GM21447 (cell line): ENCODE data around the gene ZNF529.
A peak's percentile ranks its signal among the peaks of the same experiment; 100 is the strongest.
"Not testable (repeated sequence)": the region's sequence is repeated elsewhere in the genome, so short reads cannot be mapped to it uniquely, and the experiment has no call there.

ENCODE experiments used
- ATAC-seq: cut with Tn5 transposase; IDR thresholded peaks from one replicate; pipeline ENCODE4 v1.9.1; 2021; ENCODE audit not compliant: unreplicated experiment

Gene ZNF529

GRCh38 chr19:36573020-36573894, at the start of gene ZNF529:
ZNF529 (minus strand) TSS chr19:36573292; CDS start chr19:36572346, 946 bp downstream.
- ATAC-seq, result peak; percentile 89

DNA sequence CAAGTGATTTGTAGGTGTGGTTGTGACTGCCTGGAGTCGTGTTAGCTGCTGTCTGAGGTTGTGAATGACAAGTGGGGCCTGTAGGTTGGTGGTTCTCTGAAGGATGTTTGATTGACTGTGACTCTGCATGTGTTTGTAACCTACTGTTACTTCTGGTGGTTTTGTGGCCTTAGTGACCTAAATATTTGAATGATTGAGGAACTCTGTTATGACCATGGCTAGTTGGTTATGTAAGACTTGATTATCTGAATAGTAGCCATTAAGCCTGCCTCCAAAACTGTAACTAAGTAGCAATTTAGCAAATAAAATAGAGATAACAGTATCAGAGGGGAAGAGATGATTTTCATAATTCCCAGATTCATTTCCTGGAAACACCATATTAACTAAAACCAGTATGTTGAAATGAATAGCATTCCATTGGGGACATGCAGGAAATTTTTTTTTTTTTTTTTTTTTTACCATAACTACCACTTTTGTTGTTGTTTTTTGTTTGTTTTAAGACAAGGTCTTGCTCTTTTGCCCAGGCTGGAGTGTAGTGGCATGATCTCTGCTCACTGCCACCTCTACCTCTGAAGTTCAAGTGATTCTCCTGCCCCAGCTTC, 32.9 kb upstream of the ZNF529 start:
- ATAC-seq, result no peak

GRCh38 chr19:36605101-36605876, 32.2 kb upstream of the ZNF529 start, which contains the start of gene ZNF382:
ZNF382 (plus strand) TSS chr19:36605313; CDS start chr19:36609915, 4,602 bp downstream.
- peak; percentile 63 for ATAC-seq

GRCh38 chr19:36604656-36605100, 31.6 kb upstream of the ZNF529 start:
- ATAC-seq, result peak; percentile 58

DNA sequence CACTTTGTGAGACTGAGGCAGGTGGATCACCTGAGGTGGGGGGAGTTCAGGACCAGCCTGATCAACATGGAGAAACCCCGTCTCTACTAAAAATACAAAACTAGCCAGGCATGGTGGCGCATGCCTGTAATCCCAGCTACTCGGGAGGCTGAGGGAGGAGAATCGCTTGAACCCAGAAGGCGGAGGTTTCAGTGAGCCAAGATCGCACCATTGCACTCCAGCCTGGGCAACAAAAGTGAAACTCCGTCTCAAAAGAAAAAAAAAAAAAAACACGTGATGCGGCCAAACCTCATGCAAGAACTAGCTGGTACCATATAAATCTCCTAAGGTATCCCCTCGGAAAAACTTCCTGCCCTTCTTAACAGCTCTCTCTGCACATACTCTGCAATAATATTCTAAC, 29.6 kb upstream of the ZNF529 start:
- not testable (repeated sequence) for ATAC-seq

- ATAC-seq, result no peak
Observed at GRCh38 chr19:36579255-36579654, 6.2 kb upstream of the ZNF529 start.

DNA sequence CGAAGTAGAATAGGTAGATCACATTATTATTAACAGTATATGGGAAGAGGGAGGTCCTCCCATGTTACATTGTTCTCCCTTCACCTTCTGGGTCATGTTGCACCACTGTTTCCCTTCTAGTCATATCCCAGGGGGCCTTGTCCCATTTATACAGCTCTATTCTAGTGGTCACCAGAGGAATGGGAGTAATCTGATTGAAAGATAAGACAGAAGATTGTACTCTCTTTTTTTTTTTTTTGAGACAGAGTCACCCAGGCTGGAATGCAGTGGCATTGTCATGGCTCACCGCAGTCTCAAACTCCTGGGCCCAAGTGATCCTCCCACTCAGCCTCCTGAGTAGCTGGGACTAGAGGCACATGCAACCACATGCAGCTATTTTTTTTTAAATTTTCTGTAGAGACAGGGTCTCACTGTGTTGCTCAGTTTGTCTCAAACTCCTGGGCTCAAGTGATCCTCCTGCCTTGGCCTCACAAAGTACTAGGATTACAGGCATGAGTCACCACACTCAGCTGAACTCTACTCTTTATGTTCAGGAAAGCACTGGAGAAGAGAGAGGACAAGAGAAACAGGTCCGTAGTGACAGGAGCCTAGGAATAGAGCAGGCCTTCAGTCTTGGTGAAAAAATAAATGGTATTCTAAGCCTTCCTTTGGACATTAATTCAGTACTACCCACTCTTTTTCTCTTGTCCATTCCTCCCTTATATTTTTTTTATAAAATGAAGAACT, 4.3 kb upstream of the ZNF529 start:
- ATAC-seq, result no peak

DNA sequence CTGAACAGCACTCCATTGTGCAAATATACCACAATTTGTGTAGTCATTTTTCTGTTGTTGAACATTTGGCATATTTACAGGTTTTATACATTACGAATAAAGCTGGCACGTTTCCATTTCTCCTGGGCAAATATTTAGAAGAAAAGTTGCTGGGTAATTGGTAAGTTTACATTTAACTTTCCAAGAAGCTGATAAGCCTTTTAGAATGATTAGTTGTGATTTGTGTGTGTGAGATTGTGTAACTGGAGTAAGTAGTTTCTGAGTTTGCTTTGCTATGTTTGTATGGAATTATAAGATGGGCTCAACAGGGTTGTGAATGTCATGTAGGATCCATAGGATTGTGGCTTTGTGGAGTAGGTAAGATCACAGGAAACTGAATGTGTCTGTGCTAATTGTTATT, 1.6 kb upstream of the ZNF529 start:
- ATAC-seq, result no peak

- ATAC-seq, result no peak
Observed at GRCh38 chr19:36573895-36574720, 1.0 kb upstream of the ZNF529 start.

DNA sequence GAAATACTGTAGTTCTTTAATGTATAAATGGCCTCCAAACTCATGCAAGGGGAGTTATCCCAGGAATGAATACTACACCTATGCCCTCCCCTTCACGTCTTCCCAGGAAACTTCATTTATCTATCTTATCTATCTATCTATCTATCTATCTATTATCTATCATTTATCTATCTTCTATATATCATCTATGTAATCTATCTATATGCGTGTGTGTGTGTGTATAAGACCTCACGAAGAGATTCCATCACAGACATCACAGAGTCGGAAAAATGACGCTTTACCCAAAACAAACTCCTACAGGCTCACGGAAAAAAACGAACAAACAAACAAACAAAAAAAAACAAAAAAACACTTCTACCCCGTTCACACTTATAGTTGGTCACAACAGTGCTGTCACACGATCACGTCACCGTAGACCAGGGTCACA, 486 bp downstream of the ZNF529 start:
- ATAC-seq, result no peak

- no peak for ATAC-seq
Observed at GRCh38 chr19:36564391-36564790, 8.7 kb downstream of the ZNF529 start.

DNA sequence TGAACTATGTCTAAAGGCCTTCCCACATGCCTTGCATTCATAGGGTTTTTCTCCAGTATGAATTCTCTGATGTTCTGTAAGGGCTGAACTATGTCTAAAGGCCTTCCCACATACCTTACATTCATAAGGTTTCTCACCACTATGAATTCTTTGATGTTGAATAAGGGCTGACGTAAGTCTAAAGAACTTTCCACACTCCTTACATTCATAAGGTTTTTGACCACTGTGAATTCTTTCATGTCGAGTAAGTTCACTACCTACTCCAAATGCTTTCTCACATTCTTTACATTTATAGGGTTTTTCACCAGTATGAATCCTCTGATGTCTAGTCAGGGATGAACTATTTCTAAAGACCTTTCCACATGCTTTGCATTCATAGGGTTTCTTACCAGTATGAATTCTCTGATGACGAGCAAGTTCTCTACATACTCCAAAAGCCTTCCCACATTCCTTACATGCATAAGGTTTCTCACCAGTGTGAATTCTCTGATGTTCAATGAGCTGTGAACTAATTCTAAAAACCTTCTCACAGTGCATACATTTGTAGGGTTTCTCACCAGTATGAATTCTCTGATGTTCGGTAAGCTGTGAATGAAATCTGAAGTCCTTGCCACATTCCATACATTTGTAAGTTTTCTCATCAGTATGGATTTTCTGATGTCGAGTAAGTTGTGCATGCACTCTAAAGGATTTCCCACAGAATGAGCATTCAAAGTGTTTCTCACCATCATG, 25.9 kb downstream of the ZNF529 start:
- ATAC-seq, result no peak

- peak; percentile 18 for ATAC-seq
Observed at GRCh38 chr19:36528921-36529518, 44.1 kb downstream of the ZNF529 start.

GRCh38 chr19:36528194-36528920, 44.7 kb downstream of the ZNF529 start, which contains the start of gene ZNF260:
ZNF260 (minus strand) TSS chr19:36528271; CDS start chr19:36515238, 13,033 bp downstream.
- peak; percentile 78 for ATAC-seq

DNA sequence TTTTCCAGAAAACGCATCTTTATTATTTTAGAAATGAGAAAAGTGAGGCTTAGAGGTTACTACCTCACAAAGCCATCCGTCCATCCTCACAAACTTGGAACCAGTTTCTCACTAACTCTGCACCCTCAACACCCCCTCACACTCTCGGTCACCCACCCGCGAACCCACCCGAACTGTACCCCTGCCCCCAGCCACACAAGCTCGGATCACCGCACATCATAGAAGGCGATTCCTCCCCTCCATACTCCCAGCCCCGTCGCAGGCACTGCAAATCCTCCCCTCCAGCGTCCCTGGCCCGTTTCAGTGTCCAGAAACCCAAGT, 45.3 kb downstream of the ZNF529 start:
- no peak for ATAC-seq

DNA sequence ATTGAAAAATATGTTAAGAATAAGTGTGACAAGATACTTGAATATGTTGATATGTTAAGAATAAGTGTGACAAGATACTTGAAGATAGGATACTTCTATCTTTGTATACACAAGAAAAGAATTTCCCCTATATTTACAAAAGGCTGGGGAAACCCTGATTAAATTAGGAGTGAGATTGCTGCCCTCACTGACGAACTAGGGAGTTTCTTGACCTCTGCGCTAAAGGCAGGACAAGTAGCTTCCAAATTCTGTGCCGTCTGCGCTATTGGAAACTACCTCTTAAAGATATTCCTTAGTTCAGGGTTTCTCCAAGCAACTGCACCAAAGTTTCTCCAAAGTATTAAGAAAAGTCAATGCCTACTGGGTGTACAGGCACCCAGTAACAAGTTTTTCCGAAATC, 45.8 kb downstream of the ZNF529 start:
- ATAC-seq, result no peak

DNA sequence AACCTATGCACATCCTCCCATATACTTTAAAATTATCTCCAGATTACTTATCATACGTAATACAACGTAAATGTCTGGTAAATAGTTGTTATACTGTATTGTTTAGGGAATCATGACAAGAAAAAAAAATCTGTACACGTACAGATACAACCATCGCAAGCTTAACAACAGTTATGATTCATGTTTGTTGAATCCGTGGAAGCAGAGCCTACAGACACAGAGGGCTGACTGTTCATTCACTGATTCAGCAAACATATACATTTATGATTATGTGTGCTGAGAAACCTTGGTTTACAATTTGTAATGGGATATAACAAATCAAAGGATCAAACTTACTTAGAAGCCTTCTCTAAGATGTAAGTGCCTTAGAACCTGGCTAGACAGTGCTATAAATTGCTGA, 46.5 kb downstream of the ZNF529 start:
- ATAC-seq, result no peak

DNA sequence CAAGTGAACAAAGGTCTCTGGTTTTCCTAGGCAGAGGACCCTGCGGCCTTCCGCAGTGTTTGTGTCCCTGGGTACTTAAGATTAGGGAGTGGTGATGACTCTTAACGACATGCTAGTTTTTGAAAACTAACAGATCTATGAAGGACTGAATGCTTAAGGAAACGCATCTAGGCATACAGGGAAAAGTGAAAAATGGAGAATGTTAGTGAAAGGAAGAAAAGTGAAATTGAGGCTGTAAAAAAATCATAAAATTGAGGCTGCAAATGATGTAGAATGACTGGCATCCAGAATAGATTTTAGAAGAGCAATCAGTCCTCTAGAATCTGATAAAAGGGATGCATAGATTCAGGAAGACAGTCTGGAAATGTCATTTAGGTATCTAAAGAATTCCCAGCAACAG, 48.5 kb downstream of the ZNF529 start:
- ATAC-seq, result no peak
